Measurements from ENCODE around the gene POLD3.

DNA sequence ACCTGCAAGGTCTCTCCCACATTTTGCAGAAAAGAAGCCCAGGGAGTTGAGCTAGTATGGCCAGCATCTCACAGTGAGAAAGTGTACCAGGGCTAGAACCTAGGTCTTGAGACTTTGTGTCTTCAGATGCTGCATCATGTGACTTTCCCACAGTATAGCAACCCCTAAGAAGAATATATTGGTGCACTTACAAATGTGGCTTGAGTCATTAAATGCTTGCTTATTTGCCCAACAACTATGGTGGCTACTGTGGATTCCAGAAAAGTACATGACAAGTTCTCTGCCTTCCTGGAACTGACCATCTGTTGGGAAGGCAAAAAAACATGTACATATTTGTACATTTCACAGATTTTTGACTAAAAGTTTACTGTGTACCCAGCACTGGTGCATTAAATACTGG, 55.0 kb downstream of the POLD3 start:
- TF ChIP-seq, protein P1, sequence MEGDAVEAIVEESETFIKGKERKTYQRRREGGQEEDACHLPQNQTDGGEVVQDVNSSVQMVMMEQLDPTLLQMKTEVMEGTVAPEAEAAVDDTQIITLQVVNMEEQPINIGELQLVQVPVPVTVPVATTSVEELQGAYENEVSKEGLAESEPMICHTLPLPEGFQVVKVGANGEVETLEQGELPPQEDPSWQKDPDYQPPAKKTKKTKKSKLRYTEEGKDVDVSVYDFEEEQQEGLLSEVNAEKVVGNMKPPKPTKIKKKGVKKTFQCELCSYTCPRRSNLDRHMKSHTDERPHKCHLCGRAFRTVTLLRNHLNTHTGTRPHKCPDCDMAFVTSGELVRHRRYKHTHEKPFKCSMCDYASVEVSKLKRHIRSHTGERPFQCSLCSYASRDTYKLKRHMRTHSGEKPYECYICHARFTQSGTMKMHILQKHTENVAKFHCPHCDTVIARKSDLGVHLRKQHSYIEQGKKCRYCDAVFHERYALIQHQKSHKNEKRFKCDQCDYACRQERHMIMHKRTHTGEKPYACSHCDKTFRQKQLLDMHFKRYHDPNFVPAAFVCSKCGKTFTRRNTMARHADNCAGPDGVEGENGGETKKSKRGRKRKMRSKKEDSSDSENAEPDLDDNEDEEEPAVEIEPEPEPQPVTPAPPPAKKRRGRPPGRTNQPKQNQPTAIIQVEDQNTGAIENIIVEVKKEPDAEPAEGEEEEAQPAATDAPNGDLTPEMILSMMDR (IDR thresholded peaks at IDR 0.05) = no peak
- no peak for TF ChIP-seq POLR2AphosphoS5 (IDR thresholded peaks at IDR 0.05)

Data from esophagus muscularis mucosa (tissue), 3 donors.